Thyroid gland (tissue), 4 donors: ENCODE measurements around the gene TIMM10.

ENCODE experiments used
- POLR2A ChIP-seq, 2 donors: fragments of 450-650 bp; IDR thresholded peaks; one replicate each; pipeline ENCODE4 v1.6.1; 2017; ENCODE audit warnings: antibody characterized with exemption in 2 of 2, mild to moderate bottlenecking in 2 of 2, moderate library complexity in 1 of 2
- TF ChIP-seq, protein P1 (sequence below), 6 experiments: fragments of 200-600 bp in 3 of 6; fragments of 450-650 bp in 3 of 6; sonication (generic) in 3 of 6; IDR thresholded peaks; one replicate each; pipeline ENCODE4 v1.5.1; 2016 to 2019; ENCODE audit warnings: antibody characterized with exemption in 6 of 6, mild to moderate bottlenecking in 2 of 6, inconsistent platforms in 1 of 6, moderate library complexity in 1 of 6

DNA sequence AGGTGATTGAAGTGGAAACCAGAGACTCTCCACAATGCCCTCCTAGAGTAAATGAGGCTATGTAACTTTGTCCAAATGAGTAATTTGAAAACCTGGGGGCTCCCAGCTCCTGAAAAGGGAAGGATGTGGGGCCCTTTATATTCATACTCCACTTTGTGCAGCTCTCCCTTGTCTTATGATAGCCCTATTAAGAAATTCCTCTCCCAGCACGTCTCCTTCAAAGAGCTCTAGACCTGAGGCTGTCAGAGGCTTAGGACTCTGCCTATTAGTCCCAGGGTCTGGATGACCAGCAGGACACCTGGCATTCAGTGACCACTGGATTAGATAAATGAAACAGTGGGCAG lies 17.1 kb downstream of the TIMM10 start:
- TF ChIP-seq, protein P1, sequence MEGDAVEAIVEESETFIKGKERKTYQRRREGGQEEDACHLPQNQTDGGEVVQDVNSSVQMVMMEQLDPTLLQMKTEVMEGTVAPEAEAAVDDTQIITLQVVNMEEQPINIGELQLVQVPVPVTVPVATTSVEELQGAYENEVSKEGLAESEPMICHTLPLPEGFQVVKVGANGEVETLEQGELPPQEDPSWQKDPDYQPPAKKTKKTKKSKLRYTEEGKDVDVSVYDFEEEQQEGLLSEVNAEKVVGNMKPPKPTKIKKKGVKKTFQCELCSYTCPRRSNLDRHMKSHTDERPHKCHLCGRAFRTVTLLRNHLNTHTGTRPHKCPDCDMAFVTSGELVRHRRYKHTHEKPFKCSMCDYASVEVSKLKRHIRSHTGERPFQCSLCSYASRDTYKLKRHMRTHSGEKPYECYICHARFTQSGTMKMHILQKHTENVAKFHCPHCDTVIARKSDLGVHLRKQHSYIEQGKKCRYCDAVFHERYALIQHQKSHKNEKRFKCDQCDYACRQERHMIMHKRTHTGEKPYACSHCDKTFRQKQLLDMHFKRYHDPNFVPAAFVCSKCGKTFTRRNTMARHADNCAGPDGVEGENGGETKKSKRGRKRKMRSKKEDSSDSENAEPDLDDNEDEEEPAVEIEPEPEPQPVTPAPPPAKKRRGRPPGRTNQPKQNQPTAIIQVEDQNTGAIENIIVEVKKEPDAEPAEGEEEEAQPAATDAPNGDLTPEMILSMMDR (IDR thresholded peaks at IDR 0.05): no peak
- TF ChIP-seq POLR2A (IDR thresholded peaks at IDR 0.05): no peak
